ENCODE results near the gene TMEM247.

DNA sequence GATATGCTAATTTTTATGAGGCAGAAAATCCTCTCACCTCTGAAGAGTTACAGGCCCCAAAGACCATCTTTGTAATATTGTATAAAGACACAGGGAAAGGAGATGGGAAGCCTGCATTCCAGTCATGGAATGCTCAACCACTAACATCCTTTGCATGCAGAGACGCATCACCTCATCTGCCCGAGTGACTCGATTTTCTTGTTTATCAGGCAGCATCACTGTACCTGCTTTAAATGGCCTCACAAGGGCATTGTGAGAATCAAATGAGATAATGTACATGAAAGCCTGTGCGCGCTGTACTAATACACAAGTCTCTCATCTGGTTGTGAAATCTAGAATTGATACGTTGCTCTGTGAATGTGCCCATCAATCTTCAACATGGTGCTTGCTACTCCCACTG is 10.2 kb upstream of the TMEM247 start:
- no peak for TF ChIP-seq POLR2AphosphoS5 (IDR thresholded peaks at IDR 0.05)
- TF ChIP-seq, protein P1, sequence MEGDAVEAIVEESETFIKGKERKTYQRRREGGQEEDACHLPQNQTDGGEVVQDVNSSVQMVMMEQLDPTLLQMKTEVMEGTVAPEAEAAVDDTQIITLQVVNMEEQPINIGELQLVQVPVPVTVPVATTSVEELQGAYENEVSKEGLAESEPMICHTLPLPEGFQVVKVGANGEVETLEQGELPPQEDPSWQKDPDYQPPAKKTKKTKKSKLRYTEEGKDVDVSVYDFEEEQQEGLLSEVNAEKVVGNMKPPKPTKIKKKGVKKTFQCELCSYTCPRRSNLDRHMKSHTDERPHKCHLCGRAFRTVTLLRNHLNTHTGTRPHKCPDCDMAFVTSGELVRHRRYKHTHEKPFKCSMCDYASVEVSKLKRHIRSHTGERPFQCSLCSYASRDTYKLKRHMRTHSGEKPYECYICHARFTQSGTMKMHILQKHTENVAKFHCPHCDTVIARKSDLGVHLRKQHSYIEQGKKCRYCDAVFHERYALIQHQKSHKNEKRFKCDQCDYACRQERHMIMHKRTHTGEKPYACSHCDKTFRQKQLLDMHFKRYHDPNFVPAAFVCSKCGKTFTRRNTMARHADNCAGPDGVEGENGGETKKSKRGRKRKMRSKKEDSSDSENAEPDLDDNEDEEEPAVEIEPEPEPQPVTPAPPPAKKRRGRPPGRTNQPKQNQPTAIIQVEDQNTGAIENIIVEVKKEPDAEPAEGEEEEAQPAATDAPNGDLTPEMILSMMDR (IDR thresholded peaks at IDR 0.05), result no peak
